NB4 (cell line): ENCODE data around the gene VANGL1.

Experiments used
- CTCF ChIP-seq: IDR thresholded peaks from one replicate; pipeline ENCODE4 v1.5.1; 2012; ENCODE audit warnings: low read depth, low read length
- MYC ChIP-seq: IDR thresholded peaks from 2 replicates; pipeline ENCODE4 v1.6.1; 2011; ENCODE audit warnings: low read depth, low read length
- POLR2A ChIP-seq: IDR thresholded peaks from 2 replicates; pipeline ENCODE4 v1.6.1; 2011; ENCODE audit warnings: mild to moderate bottlenecking; ENCODE audit not compliant: insufficient read length; ENCODE audit errors: extremely low read depth
- TF ChIP-seq, protein P1 (sequence below): IDR thresholded peaks from 2 replicates; pipeline ENCODE4 v1.6.1; 2011; ENCODE audit warnings: low read depth, low read length

- TF ChIP-seq MYC (no peak), CTCF (no peak), POLR2A (no peak)
- TF ChIP-seq, protein P1, sequence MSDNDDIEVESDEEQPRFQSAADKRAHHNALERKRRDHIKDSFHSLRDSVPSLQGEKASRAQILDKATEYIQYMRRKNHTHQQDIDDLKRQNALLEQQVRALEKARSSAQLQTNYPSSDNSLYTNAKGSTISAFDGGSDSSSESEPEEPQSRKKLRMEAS: no peak
These were observed 13.5 kb downstream of the VANGL1 start for GRCh38 chr1:115655306-115655663.
